Measurements from ENCODE around the gene INTS15. TPM values are rescaled to one million over a fixed set of nuclear protein-coding genes. Genes with fewer than 3 reads are reported as not detected.

Gene INTS15
- total RNA-seq, 6 experiments from 2014 or later, result 10.2 to 16.6 (median 14.0) TPM

- peak in 1 of 3 donors; percentile 45 for DNase-seq
- H3K4me3 ChIP-seq, result peak overlapping the region; percentile 67 to 94 (median 68)
- intact Hi-C loops (cut with DNase I), result no loop called here
- H3K27ac ChIP-seq, result peak overlapping the region in 2 of 3 donors; percentile 14 to 78
- 33% methylated on average over 4 of the region's 60 CpGs for WGBS (ENCODE audit: insufficient coverage, low coverage, low lambda C conversion rate, missing lambda C conversion rate)
- peaks cover 0 to 8% (median 0%) of the 10 kb centered on the region in 4 donors for H3K36me3 ChIP-seq
- H3K27me3 ChIP-seq, result no peaks in the 10 kb centered on the region
- peak; percentile 18 to 41 (median 36) for ATAC-seq
- peaks cover 0 to 5% (median 0%) of the 10 kb centered on the region in 4 donors for H3K4me1 ChIP-seq
- H3K9me3 ChIP-seq, result no peaks in the 10 kb centered on the region
- TF ChIP-seq POLR2A (IDR thresholded peaks at IDR 0.05) (no peak), CTCF (IDR thresholded peaks at IDR 0.05) (peak in 1 of 4 donors; percentile 12)
Observed at GRCh38 chr7:6637544-6638229, 47.9 kb downstream of the INTS15 start.

DNA sequence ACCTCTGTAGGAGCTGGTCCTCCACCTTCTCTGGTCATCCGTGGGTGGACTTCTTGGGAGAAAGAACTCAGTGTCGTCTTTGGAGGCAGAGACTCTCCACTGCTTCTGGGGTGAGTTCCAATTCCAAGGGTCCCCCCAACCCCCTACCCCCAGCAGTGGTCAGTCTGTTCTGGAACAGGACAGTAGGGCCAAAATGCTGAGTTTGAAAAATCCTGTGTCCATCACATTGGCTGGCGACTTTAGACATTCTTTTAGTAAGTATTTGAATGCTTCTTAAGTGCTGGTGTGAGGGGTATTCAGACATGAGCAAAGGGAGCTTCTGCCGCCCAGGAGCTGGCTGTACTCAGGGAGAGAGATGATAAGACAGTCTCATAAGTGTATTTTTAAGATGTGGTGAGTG lies 49.2 kb downstream of the INTS15 start:
- Histone ChIP-seq H3K4me3 (no peak overlapping the region), H3K27me3 (no peaks in the 10 kb centered on the region), H3K36me3 (peaks cover 0 to 21% (median 4%) of the 10 kb centered on the region in 4 donors), H3K27ac (no peak overlapping the region), H3K4me1 (peaks cover 0 to 5% (median 0%) of the 10 kb centered on the region in 4 donors), H3K9me3 (no peaks in the 10 kb centered on the region)
- intact Hi-C loops (cut with DNase I), result no loop called here
- DNase-seq, result no peak
- TF ChIP-seq POLR2A (IDR thresholded peaks at IDR 0.05), result no peak
- TF ChIP-seq CTCF (IDR thresholded peaks at IDR 0.05), result no peak
- no peak for ATAC-seq
- 100% methylated on average over 2 of the region's 4 CpGs for WGBS (ENCODE audit: insufficient coverage, low coverage, low lambda C conversion rate, missing lambda C conversion rate)

GRCh38 chr7:6639627-6640026 lies 49.8 kb downstream of the INTS15 start:
- TF ChIP-seq CTCF (IDR thresholded peaks at IDR 0.05), result no peak
- TF ChIP-seq POLR2A (IDR thresholded peaks at IDR 0.05), result no peak
- DNase-seq (no peak), ATAC-seq (no peak)
- Histone ChIP-seq H3K4me3 (no peak overlapping the region), H3K9me3 (no peaks in the 10 kb centered on the region), H3K27me3 (no peaks in the 10 kb centered on the region), H3K36me3 (peaks cover 0 to 25% (median 7%) of the 10 kb centered on the region in 4 donors), H3K27ac (no peak overlapping the region), H3K4me1 (peaks cover 0 to 5% (median 0%) of the 10 kb centered on the region in 4 donors)
- 93% methylated on average over 9 of the region's 11 CpGs for WGBS (ENCODE audit: insufficient coverage, low coverage, low lambda C conversion rate, missing lambda C conversion rate)
- intact Hi-C loops (cut with DNase I), result no loop called here

DNA sequence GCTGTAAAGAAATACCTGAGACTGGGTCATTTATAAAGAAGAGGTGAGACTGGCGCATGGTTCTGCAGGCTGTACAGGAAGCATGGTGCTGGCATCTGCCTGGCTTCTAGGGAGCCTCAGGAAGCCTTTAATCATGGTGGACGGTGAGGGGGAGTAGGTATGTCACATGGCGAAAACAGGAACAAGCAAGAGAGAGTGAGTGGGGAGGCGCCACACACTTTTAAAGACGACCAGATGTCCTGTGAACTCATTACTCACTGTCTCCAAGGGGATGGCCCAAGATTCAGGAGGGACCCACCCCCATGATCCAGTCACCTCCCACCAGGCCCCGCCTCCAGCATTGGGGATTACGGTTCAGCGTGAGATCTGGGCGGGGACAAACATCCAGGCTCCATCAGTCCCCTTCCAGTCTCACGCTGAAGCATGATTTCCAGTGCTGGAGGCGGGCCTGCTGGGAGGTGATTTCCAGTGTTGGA lies 50.5 kb downstream of the INTS15 start:
- TF ChIP-seq CTCF (IDR thresholded peaks at IDR 0.05), result no peak
- TF ChIP-seq POLR2A (IDR thresholded peaks at IDR 0.05), result no peak
- peaks cover 0 to 5% (median 0%) of the 10 kb centered on the region in 4 donors for H3K4me1 ChIP-seq
- WGBS (ENCODE audit: insufficient coverage, low coverage, low lambda C conversion rate, missing lambda C conversion rate), result 73% methylated on average over 5 of the region's 11 CpGs
- peaks cover 0 to 31% (median 7%) of the 10 kb centered on the region in 4 donors for H3K36me3 ChIP-seq
- intact Hi-C loops (cut with DNase I), result no loop called here
- no peak for ATAC-seq
- no peak overlapping the region for H3K4me3 ChIP-seq
- no peak for DNase-seq
- no peak overlapping the region for H3K27ac ChIP-seq
- H3K9me3 ChIP-seq, result no peaks in the 10 kb centered on the region
- no peaks in the 10 kb centered on the region for H3K27me3 ChIP-seq
